OCI-LY7 (cell line): ENCODE data around the gene NFIA. TPM values are rescaled to one million over a fixed set of nuclear protein-coding genes. Genes with fewer than 3 reads are reported as not detected.

ENCODE experiments used
- BruUV-seq: library from RNA; stranded (reverse); fragments of 400-500 nt; replicated peaks from 2 replicates; lab custom pipeline; 2021; lab: Mats Ljungman, UMichigan
- CTCF ChIA-PET: fragments of 300-600 bp; sonication (Branson Sonifier 250); formaldehyde crosslinking; loops from one replicate; lab custom pipeline; 2022; ENCODE audit warnings: antibody characterized with exemption; ENCODE audit not compliant: unreplicated experiment; lab: Charles Lee
- POLR2A ChIA-PET: fragments of 300-600 bp; sonication (Branson Sonifier 250); formaldehyde crosslinking; loops from one replicate; lab custom pipeline; 2022; ENCODE audit warnings: antibody characterized with exemption; lab: Charles Lee
- DNase-seq: peaks from one replicate; pipeline ENCODE4 v3.0.0-alpha.2; 2015; ENCODE audit warnings: low spot score
- H2AFZ ChIP-seq: fragments of 200-600 bp; sonication (generic), shearing (Covaris generic); 2 replicates; pipeline ENCODE4 v1.6.1; 2014; ENCODE audit warnings: mild to moderate bottlenecking, antibody characterized with exemption, low read length, moderate library complexity
- H3K27ac ChIP-seq: fragments of 200-600 bp; sonication (generic); 2 replicates; pipeline ENCODE4 v1.5.1; 2014; ENCODE audit warnings: mixed run types, low read depth, mild to moderate bottlenecking, moderate library complexity, low read length, inconsistent platforms; ENCODE audit not compliant: poor library complexity, severe bottlenecking
- H3K36me3 ChIP-seq: fragments of 200-600 bp; sonication (generic); 2 replicates; pipeline ENCODE4 v1.6.1; 2014; ENCODE audit warnings: mild to moderate bottlenecking, antibody characterized with exemption, low read length, moderate library complexity, mixed read lengths; ENCODE audit not compliant: insufficient read depth
- H3K4me1 ChIP-seq: fragments of 200-600 bp; sonication (generic); 2 replicates; pipeline ENCODE4 v1.5.1; 2014; ENCODE audit warnings: mild to moderate bottlenecking, low read length; ENCODE audit not compliant: insufficient read depth, poor library complexity, severe bottlenecking
- H3K4me2 ChIP-seq: fragments of 200-600 bp; sonication (generic); 2 replicates; pipeline ENCODE4 v1.6.1; 2014; ENCODE audit warnings: mild to moderate bottlenecking, low read length
- H3K4me3 ChIP-seq: fragments of 200-600 bp; sonication (generic); 2 replicates; pipeline ENCODE4 v1.5.1; 2014; ENCODE audit warnings: mild to moderate bottlenecking, low read depth, low read length; ENCODE audit not compliant: poor library complexity, severe bottlenecking
- H3K79me2 ChIP-seq: fragments of 200-600 bp; sonication (generic); 2 replicates; pipeline ENCODE4 v1.6.1; 2016; ENCODE audit warnings: low read depth, mild to moderate bottlenecking, low read length, moderate library complexity, mixed read lengths; ENCODE audit not compliant: insufficient read depth
- H3K9me2 ChIP-seq: fragments of 200-600 bp; sonication (generic); 2 replicates; pipeline ENCODE4 v1.6.1; 2016; ENCODE audit warnings: mild to moderate bottlenecking, low read length, mixed read lengths; ENCODE audit not compliant: insufficient read depth
- H3K9me3 ChIP-seq: fragments of 200-600 bp; sonication (generic); 2 replicates; pipeline ENCODE4 v1.6.1; 2014; ENCODE audit warnings: mild to moderate bottlenecking, mixed run types, low read length, mixed read lengths
- H4K20me1 ChIP-seq: fragments of 200-600 bp; sonication (generic); 2 replicates; pipeline ENCODE4 v1.6.1; 2014; ENCODE audit warnings: mild to moderate bottlenecking, antibody characterized with exemption, low read length, moderate library complexity, mixed read lengths; ENCODE audit not compliant: insufficient read depth
- EZH2phosphoT487 ChIP-seq: fragments of 200-600 bp; sonication (generic); IDR thresholded peaks from 2 replicates; pipeline ENCODE4 v1.6.1; 2018; ENCODE audit warnings: low read depth, borderline replicate concordance, mild to moderate bottlenecking, mixed run types, antibody characterized with exemption, low read length, moderate library complexity, mixed read lengths
- intact Hi-C: fragments of 100-400 bp; cut with micrococcal nuclease; formaldehyde crosslinking; loops from one replicate; pipeline ENCODE4 v1.10.0; 2022; ENCODE audit not compliant: unreplicated experiment
- total RNA-seq, 2 experiments: library from RNA; depleted of rRNA in 1 of 2; stranded (reverse); fragments of >200 nt in 1 of 2; shearing (Covaris generic) in 1 of 2; gene quantifications; 2 replicates each; pipeline ENCODE4 v1.2.3, GENCODE V29; 2014 to 2022
- TF ChIP-seq, protein P1 (sequence below): fragments of 200-600 bp; sonication (generic); conservative IDR thresholded peaks from 2 replicates; pipeline ENCODE4 v1.5.1; 2014; ENCODE audit warnings: mild to moderate bottlenecking, antibody characterized with exemption, low read length, moderate library complexity, mixed read lengths

The NFIA gene
- total RNA-seq, 2 experiments from 2014 or later: 2.8 to 18.8 TPM

DNA sequence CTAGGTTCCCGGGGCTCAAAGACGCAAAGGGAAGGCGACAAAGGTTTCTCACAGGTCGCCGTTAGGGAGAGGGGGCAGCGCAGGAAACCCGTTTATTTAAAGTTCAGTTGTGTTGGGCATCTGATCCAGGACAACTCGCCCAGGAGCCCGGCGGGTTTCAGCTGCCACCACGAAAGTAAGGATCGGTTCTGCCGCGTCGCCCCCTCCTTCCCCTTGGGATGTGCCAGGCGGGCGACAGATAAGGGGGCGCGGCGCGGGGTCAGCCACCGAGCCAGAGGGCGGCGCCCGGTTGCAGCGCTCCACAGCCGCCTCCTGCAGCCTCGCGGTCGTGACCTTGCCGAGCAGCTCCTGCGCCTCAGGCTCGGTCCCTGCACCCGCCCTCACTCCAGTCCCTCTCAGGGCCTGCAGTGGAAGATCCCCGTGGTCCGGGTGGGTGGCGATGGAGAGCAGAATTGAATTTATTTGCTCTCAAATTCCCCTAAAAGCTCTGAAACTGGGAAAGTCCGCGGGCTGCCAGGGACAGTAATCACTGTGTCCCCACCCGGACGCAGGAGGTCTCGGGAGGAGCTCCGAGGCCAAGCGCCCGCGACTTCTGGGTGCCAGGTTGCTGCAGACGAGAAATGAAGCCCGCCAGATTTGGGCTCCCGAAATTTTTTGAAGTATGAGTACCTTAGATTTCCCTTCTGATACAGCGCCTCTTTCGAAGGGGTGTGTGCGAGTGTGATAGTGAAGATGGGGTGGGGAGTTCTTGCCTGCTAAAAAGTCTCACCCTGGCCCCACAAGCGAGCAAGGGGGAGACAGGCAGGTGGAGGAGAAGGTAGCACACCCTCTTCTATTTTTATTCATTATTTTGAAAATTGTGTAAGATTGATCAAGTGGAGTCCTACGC is 28.4 kb upstream of the NFIA start:
- DNase-seq: no peak
- no TSS peak for BruUV-seq
- H2AFZ ChIP-seq: peak overlapping the region; percentile 45; the same call in 1 of the 2 replicates
- intact Hi-C loops: loop anchor here (5.0 to 10.0 kb wide), 2 partner anchors 691 to 798 kb away; partner anchors contain the start of gene PATJ
- no peaks in the 10 kb centered on the region for H3K79me2 ChIP-seq
- peaks cover 16% of the 10 kb centered on the region for H3K4me1 ChIP-seq
- POLR2A ChIA-PET: interaction anchor here (0.7 to 1.0 kb wide), 5 partner anchors 23 to 184 kb away, joined by 3 to 6 read pairs (median 4); partner anchors contain the start of gene NFIA
- no peaks in the 10 kb centered on the region for H3K9me2 ChIP-seq
- peak overlapping the region; percentile 71 for H3K4me2 ChIP-seq
- H3K9me3 ChIP-seq: no peaks in the 10 kb centered on the region
- no peak for TF ChIP-seq EZH2phosphoT487
- TF ChIP-seq, protein P1, sequence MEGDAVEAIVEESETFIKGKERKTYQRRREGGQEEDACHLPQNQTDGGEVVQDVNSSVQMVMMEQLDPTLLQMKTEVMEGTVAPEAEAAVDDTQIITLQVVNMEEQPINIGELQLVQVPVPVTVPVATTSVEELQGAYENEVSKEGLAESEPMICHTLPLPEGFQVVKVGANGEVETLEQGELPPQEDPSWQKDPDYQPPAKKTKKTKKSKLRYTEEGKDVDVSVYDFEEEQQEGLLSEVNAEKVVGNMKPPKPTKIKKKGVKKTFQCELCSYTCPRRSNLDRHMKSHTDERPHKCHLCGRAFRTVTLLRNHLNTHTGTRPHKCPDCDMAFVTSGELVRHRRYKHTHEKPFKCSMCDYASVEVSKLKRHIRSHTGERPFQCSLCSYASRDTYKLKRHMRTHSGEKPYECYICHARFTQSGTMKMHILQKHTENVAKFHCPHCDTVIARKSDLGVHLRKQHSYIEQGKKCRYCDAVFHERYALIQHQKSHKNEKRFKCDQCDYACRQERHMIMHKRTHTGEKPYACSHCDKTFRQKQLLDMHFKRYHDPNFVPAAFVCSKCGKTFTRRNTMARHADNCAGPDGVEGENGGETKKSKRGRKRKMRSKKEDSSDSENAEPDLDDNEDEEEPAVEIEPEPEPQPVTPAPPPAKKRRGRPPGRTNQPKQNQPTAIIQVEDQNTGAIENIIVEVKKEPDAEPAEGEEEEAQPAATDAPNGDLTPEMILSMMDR: no peak
- H3K27ac ChIP-seq: no peak overlapping the region
- CTCF ChIA-PET: interaction anchor here (0.5 kb wide), 1 partner anchor 28 kb away, joined by 15 read pairs; no protein-coding TSS in a partner anchor
- no peaks in the 10 kb centered on the region for H3K36me3 ChIP-seq
- no peaks in the 10 kb centered on the region for H4K20me1 ChIP-seq
- peak overlapping the region; percentile 58 for H3K4me3 ChIP-seq

DNA sequence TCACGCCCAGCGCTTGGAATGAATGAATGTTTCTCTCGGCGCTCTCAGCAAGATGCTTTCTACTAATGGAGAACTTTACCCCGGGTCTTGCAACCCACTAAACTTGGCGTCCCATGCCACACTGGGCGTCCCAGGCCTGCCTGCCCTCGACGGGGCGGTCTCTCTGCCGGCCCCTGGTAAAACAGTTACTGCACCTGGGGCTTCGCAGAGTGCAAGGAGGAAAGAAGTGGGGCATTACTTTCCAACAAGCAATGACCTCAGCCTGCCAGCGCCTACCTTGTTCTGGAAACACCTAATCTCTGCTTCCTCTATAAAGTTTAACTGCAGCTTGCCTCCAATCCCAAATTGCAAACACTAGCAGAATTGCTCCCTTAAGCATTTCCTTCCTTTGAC is 27.8 kb upstream of the NFIA start:
- BruUV-seq: no TSS peak
- Histone ChIP-seq H3K79me2 (no peaks in the 10 kb centered on the region), H2AFZ (no peak overlapping the region), H3K27ac (no peak overlapping the region), H3K9me2 (no peaks in the 10 kb centered on the region), H3K36me3 (no peaks in the 10 kb centered on the region), H3K4me1 (peaks cover 16% of the 10 kb centered on the region), H3K4me3 (no peak overlapping the region), H3K4me2 (no peak overlapping the region), H3K9me3 (no peaks in the 10 kb centered on the region), H4K20me1 (no peaks in the 10 kb centered on the region)
- intact Hi-C loops: loop anchor here (5.0 to 10.0 kb wide), 2 partner anchors 690 to 798 kb away; partner anchors contain the start of gene PATJ
- CTCF ChIA-PET: interaction anchor here (0.5 kb wide), 1 partner anchor 27 kb away, joined by 15 read pairs; no protein-coding TSS in a partner anchor
- DNase-seq: no peak
- TF ChIP-seq, protein P1: no peak
- TF ChIP-seq EZH2phosphoT487: no peak
- POLR2A ChIA-PET: interaction anchor here (0.9 kb wide), 1 partner anchor 50 kb away, joined by 3 read pairs; no protein-coding TSS in a partner anchor
